Heart left ventricle (tissue), 16 donors: ENCODE measurements around the gene CLASP2. TPM values are rescaled to one million over a fixed set of nuclear protein-coding genes. Genes with fewer than 3 reads are reported as not detected.
A peak's percentile ranks its signal among the peaks of the same experiment; 100 is the strongest.
"Not testable (repeated sequence)": the region's sequence is repeated elsewhere in the genome, so short reads cannot be mapped to it uniquely, and the experiment has no call there.

ENCODE experiments used
- ATAC-seq, 4 donors: fragments of 200-7000 bp; cut with Tn5 transposase; one replicate each; pipeline ENCODE4 v1.9.1; 2020 to 2022; ENCODE audit warnings: moderate library complexity in 4 of 4, mild to moderate bottlenecking in 3 of 4, moderate number of reproducible peaks in 1 of 4
- DNase-seq, 5 donors: peaks; one replicate each; pipeline ENCODE4 v3.0.0-alpha.2; 2020
- H3K27ac ChIP-seq, 12 donors: fragments of 200-600 bp; sonication (generic) in 4 of 12; one replicate each; pipeline versions ENCODE4 v1.5.0 to v1.8.0; 2016 to 2022; ENCODE audit warnings: mild to moderate bottlenecking in 2 of 12
- H3K27me3 ChIP-seq, 9 donors: fragments of 200-600 bp; sonication (generic) in 2 of 9; one replicate each; pipeline versions ENCODE4 v1.5.1 to v1.8.0; 2016 to 2022; ENCODE audit warnings: mild to moderate bottlenecking in 3 of 9
- H3K36me3 ChIP-seq, 9 donors: fragments of 200-600 bp; sonication (generic) in 2 of 9; one replicate each; pipeline versions ENCODE4 v1.5.0 to v1.8.0; 2018 to 2022; ENCODE audit warnings: mild to moderate bottlenecking in 2 of 9
- H3K4me1 ChIP-seq, 12 donors: fragments of 200-600 bp; sonication (generic) in 4 of 12; one replicate each; pipeline versions ENCODE4 v1.5.0 to v1.8.0; 2016 to 2022; ENCODE audit warnings: mild to moderate bottlenecking in 3 of 12
- H3K4me3 ChIP-seq, 12 donors: fragments of 200-600 bp; sonication (generic) in 4 of 12; one replicate each; pipeline versions ENCODE4 v1.5.0 to v1.8.0; 2017 to 2022; ENCODE audit warnings: mild to moderate bottlenecking in 9 of 12, moderate library complexity in 4 of 12
- H3K9me3 ChIP-seq, 12 donors: fragments of 200-600 bp; sonication (generic) in 4 of 12; one replicate each; pipeline versions ENCODE4 v1.5.0 to v1.8.0; 2016 to 2022; ENCODE audit warnings: mild to moderate bottlenecking in 1 of 12
- POLR2A ChIP-seq, 2 donors: fragments of 450-650 bp; IDR thresholded peaks; one replicate each; pipeline ENCODE4 v1.6.1; 2017; ENCODE audit warnings: antibody characterized with exemption in 2 of 2, mild to moderate bottlenecking in 2 of 2, moderate library complexity in 2 of 2
- WGBS, 4 donors: extraction: QIAGEN DNeasy Blood & Tissue Kit in 2 of 4; methylation state at CpG; one replicate each; pipeline versions ENCODE4 v1.1.5 to v1.1.7; 2013 to 2018; 5-methylcytosine and 5-hydroxymethylcytosine counted together
- intact Hi-C, 10 donors: fragments of 100-400 bp; cut with DNase I; formaldehyde crosslinking; loops; one replicate each; pipeline versions ENCODE4 v1.11.1 to v1.14.2; 2022
- long read RNA-seq, 3 donors: library from polyadenylated mRNA; unstranded; transcript quantifications; one replicate each; pipeline ENCODE4 v2.0.0, GENCODE V29; 2020 to 2021
- polyA plus RNA-seq, 2 donors: library from polyadenylated mRNA; stranded (reverse); fragments of 200-250 nt; gene quantifications; one replicate each; pipeline ENCODE4 v1.2.3, GENCODE V29; 2013
- total RNA-seq, 9 donors: library from RNA; depleted of rRNA in 2 of 9; stranded (reverse); fragments of >200 nt in 2 of 9; fragmentation: NEBNext Ultra II Directional in 3 of 9; extraction: Animal tissue kit (Norgen Biotek cat#: 25700) in 3 of 9; gene quantifications; one replicate each; pipeline versions ENCODE4 v1.1.0 to v1.2.4, GENCODE V29; 2016 to 2023
- TF ChIP-seq, protein P1 (sequence below), 12 donors: fragments of 200-600 bp; sonication (generic) in 4 of 12; IDR thresholded peaks; one replicate each; pipeline versions ENCODE4 v1.5.0 to v1.8.0; 2018 to 2022; ENCODE audit warnings: antibody characterized with exemption in 12 of 12, mild to moderate bottlenecking in 5 of 12
- donor health status: ischemic (EF 13 %, LVEDD 7.1; RV severe dilation, severe dysfunction).
- donor health status: healthy with polysubstance abuse.
- donor health status: DM: no; HTN: yes; CAD: no.
- donor health status: DM: no; HTN: no; CAD: no.
- donor health status: ischemic (EF 25% LVEDD 6.9; RV normal size, moderate dysfunction).
- donor health status: ischemic (EF 25% LVEDD 5.7; RV mildly dilated, moderate dysfunction).
- donor health status: healthy.
- donor health status: DM: yes; HTN: yes; CAD: no.
- donor health status: ischemic (EF 35%, LVEDD 5.7; RV mildly dilated, moderate dysfunction).
- donor health status: nonischemic (EF 11% LVEDD 7.7; RV severe dilation, severe dysfunction).
- donor health status: DM: yes; HTN: yes; CAD: no.
- donor health status: PGD.
- donor health status: ischemic (EF 29% LVEDD 5.4; RV normal size, mild dysfunction).
- donor health status: nonischemic (EF 23%, LVEDD 6.1; RV moderate dilation, normal function).

Gene CLASP2
- total RNA-seq (100 to 1,000 TPM in 1 of 9 donors, 10 to 100 TPM in 8; 53.2 to 111 (median 80.5) TPM), polyA plus RNA-seq (10 to 100 TPM; 13.3 to 26.9 TPM)
- long read RNA-seq, donor 1, partial matches to known transcripts, result 14 of 61 reads
- long read RNA-seq, donor 1, other reads (novel, unspliced or antisense), result 47 of 61 reads
- long read RNA-seq, donor 2, partial matches to known transcripts, result 37 of 73 reads
- long read RNA-seq, donor 2, other reads (novel, unspliced or antisense), result 36 of 73 reads
- long read RNA-seq, donor 3, partial matches to known transcripts, result 15 of 55 reads
- long read RNA-seq, donor 3, other reads (novel, unspliced or antisense), result 40 of 55 reads

DNA sequence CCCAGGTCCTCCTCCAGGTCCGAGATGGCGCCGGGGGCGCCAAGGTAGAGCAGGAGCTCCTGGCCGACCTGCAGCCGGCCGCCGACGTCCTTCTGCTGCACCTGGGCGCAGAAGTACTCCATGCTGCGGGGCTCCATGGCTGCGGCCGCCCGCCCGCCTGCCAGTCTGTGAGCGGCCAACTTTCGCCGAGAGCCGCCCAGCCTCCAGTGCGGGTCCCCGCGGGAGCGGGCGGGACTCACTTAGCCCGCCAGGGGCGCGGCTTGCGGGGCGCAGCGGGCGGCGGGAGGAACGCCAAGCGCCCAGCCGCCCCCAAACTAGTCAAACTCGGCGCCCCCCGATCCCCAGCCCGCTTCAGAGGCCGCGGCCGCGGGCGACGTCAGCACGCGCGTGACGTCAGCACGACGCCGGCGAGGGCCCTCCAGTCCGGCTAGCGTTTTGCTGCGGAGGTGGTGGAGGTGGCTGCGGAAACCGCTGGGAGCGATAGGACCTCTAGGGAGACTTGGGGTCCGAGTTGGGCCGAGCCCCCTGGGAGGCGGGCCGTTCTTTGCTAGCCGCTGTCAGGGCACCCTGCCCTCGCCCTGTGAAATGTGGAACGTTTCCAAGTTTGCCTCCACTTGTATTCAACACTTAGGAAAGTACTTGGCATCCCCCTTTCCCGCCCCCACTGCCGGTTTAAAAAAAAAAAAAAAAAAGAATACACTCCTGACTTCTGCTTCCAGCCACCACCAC lies at the start of gene CLASP2:
Gene CLASP2, minus strand, starts transcription at position 389 of the 729 bp plus-strand sequence. Its CDS starts 252 bp downstream, at position 137.
- H3K27ac ChIP-seq, result peak within 1 kb of the TSS; percentile 90 to 100 (median 96)
- TF ChIP-seq, protein P1, sequence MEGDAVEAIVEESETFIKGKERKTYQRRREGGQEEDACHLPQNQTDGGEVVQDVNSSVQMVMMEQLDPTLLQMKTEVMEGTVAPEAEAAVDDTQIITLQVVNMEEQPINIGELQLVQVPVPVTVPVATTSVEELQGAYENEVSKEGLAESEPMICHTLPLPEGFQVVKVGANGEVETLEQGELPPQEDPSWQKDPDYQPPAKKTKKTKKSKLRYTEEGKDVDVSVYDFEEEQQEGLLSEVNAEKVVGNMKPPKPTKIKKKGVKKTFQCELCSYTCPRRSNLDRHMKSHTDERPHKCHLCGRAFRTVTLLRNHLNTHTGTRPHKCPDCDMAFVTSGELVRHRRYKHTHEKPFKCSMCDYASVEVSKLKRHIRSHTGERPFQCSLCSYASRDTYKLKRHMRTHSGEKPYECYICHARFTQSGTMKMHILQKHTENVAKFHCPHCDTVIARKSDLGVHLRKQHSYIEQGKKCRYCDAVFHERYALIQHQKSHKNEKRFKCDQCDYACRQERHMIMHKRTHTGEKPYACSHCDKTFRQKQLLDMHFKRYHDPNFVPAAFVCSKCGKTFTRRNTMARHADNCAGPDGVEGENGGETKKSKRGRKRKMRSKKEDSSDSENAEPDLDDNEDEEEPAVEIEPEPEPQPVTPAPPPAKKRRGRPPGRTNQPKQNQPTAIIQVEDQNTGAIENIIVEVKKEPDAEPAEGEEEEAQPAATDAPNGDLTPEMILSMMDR (IDR thresholded peaks at IDR 0.05), result peak in 2 of 12 donors; percentile 7 to 15
- TF ChIP-seq POLR2A (IDR thresholded peaks at IDR 0.05), result peak in 1 of 2 donors; percentile 83
- no peaks in the 10 kb centered on the region for H3K27me3 ChIP-seq
- H3K4me1 ChIP-seq, result peaks cover 0 to 41% (median 20%) of the 10 kb centered on the region in 12 donors
- intact Hi-C loops, result loop anchor here (1.0 to 10.0 kb wide), 8 partner anchors 59 to 283 kb away; partner anchors contain the start of genes UBP1 (in 2 of the 10) and PDCD6IP (in 1 of the 10)
- ATAC-seq (peak; percentile 87 to 98 (median 96)), DNase-seq (peak; percentile 90 to 95 (median 92))
- H3K4me3 ChIP-seq, result peak within 1 kb of the TSS; percentile 73 to 98 (median 90)
- no peaks in the 10 kb centered on the region for H3K36me3 ChIP-seq
- H3K9me3 ChIP-seq, result no peaks in the 10 kb centered on the region
- WGBS, 4 donors, result 0 to 1% (median 0%) methylated on average over 26 to 68 of the region's 68 CpGs

DNA sequence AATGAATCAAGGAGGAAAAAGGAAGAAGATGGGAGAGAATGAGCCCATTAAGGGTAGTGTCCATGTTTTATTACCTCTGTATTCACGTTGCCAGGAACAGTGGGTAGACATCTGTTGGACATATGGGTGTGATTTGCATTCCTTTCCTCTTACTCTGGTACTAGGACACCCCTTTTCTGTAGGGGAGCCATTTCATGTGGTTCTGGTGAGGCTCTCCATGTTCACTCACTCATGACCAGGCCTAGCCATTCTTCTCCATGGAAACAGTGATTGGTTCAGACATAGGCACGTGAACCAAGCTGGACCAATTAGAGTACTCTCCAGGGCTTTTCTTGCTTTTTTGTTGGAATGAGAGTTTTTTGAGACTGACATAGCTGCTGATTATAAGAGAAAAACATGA lies 40.8 kb upstream of the CLASP2 start:
- no peaks in the 10 kb centered on the region for H3K4me1 ChIP-seq
- WGBS, 4 donors, result 77 to 89% (median 80%) methylated on average over 2 of the region's 2 CpGs
- peaks cover 0 to 16% (median 8%) of the 10 kb centered on the region in 12 donors for H3K9me3 ChIP-seq
- H3K4me3 ChIP-seq, result no peak overlapping the region
- intact Hi-C loops, result no loop called here
- no peaks in the 10 kb centered on the region for H3K27me3 ChIP-seq
- H3K27ac ChIP-seq, result no peak overlapping the region
- no peak for ATAC-seq
- TF ChIP-seq, protein P1 (IDR thresholded peaks at IDR 0.05), result no peak
- no peak for TF ChIP-seq POLR2A (IDR thresholded peaks at IDR 0.05)
- DNase-seq, result no peak
- H3K36me3 ChIP-seq, result no peaks in the 10 kb centered on the region

DNA sequence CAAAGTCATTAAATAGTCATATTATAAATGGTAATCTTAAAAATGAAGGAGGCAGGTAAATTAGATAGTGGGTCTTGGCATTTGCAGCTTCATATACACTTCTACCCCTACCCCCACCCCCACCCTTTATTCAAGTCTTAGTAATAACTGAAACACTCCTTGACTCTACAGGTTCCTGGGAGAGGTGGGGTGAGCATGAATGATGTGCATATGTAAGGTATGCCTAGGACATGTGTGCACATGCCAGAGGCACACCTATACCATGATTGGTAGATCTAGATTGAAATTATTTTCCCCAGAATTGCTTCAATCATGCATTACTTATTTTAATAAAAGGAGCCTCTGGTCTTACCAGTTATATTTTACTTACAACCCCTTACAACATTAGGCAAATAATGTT lies 40.2 kb upstream of the CLASP2 start:
- Histone ChIP-seq H3K4me3 (no peak overlapping the region), H3K36me3 (no peaks in the 10 kb centered on the region), H3K27me3 (no peaks in the 10 kb centered on the region), H3K27ac (no peak overlapping the region), H3K4me1 (no peaks in the 10 kb centered on the region), H3K9me3 (peaks cover 0 to 16% (median 8%) of the 10 kb centered on the region in 12 donors)
- intact Hi-C loops, result no loop called here
- TF ChIP-seq, protein P1 (IDR thresholded peaks at IDR 0.05), result no peak
- no peak for TF ChIP-seq POLR2A (IDR thresholded peaks at IDR 0.05)
- no peak for DNase-seq
- no peak for ATAC-seq

DNA sequence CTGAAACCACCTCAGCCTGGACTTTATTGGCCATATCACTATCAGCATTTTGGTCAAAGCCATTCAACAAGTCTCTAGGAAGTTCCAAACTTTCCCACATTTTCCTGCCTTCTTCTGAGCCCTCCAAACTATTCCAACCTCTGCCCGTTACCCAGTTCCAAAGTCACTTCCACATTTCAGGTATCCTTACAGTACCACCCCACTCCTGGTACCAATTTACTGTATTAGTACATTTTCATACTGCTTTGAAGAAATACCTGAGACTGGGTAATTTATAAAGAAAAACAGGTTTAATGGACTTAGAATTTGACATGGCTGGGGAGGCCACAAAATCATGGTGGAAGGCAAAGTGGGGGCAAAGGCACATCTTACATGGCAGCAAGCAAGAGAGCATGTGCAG lies 36.3 kb upstream of the CLASP2 start:
- peaks cover 0 to 16% (median 8%) of the 10 kb centered on the region in 12 donors for H3K9me3 ChIP-seq
- H3K4me3 ChIP-seq, H3K27ac ChIP-seq, H3K36me3 ChIP-seq, H3K27me3 ChIP-seq, intact Hi-C loops, DNase-seq, H3K4me1 ChIP-seq, ATAC-seq: not testable (repeated sequence)
- WGBS, 4 donors, result 88 to 97% (median 94%) methylated on average over 1 of the region's 1 CpG
